ENCODE measurements around the gene FYCO1.

FYCO1 gene

GRCh38 chr3:45933591-45933990 lies 62.0 kb downstream of the FYCO1 start:
- Histone ChIP-seq H3K9me3 (ENCODE audit: insufficient read depth, low read depth, low read length) (no peaks in the 10 kb centered on the region), H3K27me3 (ENCODE audit: insufficient read depth, low read length) (no peaks in the 10 kb centered on the region), H3K36me3 (ENCODE audit: control insufficient read depth in 1 of 2, insufficient read depth in 2 of 2, low read length in 2 of 2) (peaks cover 17 to 18% of the 10 kb centered on the region in 2 experiments), H3K4me3 (ENCODE audit: low read depth, low read length) (no peak overlapping the region), H2BK12ac (ENCODE audit: low read length) (no peak overlapping the region), H2AFZ (ENCODE audit: insufficient read depth, low read length, poor library complexity) (no peak overlapping the region), H3K79me2 (ENCODE audit: control insufficient read depth, insufficient read depth, low read length, poor library complexity) (no peaks in the 10 kb centered on the region), H3K4ac (ENCODE audit: low read depth, low read length) (no peak overlapping the region), H3K79me1 (ENCODE audit: low read length) (no peaks in the 10 kb centered on the region), H3K4me2 (ENCODE audit: low read length) (no peak overlapping the region), H3K23ac (ENCODE audit: low read length) (no peak overlapping the region), H3K18ac (ENCODE audit: low read length) (no peak overlapping the region), H3K9ac (ENCODE audit: low read length) (no peak overlapping the region), H4K8ac (ENCODE audit: low read depth, low read length) (no peak overlapping the region), H2AK5ac (ENCODE audit: low read length) (no peak overlapping the region), H2BK5ac (ENCODE audit: low read depth, low read length, poor library complexity) (no peak overlapping the region), H3K27ac (ENCODE audit: low read depth, low read length) (no peak overlapping the region), H2BK120ac (ENCODE audit: insufficient read depth, low read length, poor library complexity) (no peak overlapping the region), H3K14ac (ENCODE audit: low read length) (no peak overlapping the region), H3K4me1 (ENCODE audit: control insufficient read depth in 1 of 2, insufficient read depth in 2 of 2, low read length in 2 of 2) (no peaks in the 10 kb centered on the region), H4K12ac (ENCODE audit: low read depth, low read length) (no peak overlapping the region), H4K91ac (ENCODE audit: low read depth, low read length) (no peak overlapping the region)
- no peak for DNase-seq
- no CpG with 5 or more reads among the region's 4 CpGs for WGBS (ENCODE audit: extremely low coverage, insufficient coverage, insufficient read length)

- H3K14ac ChIP-seq (ENCODE audit: low read length), result no peak overlapping the region
- no peaks in the 10 kb centered on the region for H3K79me2 ChIP-seq (ENCODE audit: control insufficient read depth, insufficient read depth, low read length, poor library complexity)
- DNase-seq, result no peak
- H4K12ac ChIP-seq (ENCODE audit: low read depth, low read length), result no peak overlapping the region
- no peak overlapping the region for H3K4ac ChIP-seq (ENCODE audit: low read depth, low read length)
- H3K4me2 ChIP-seq (ENCODE audit: low read length), result no peak overlapping the region
- no peaks in the 10 kb centered on the region for H3K4me1 ChIP-seq (ENCODE audit: control insufficient read depth in 1 of 2, insufficient read depth in 2 of 2, low read length in 2 of 2)
- H2BK120ac ChIP-seq (ENCODE audit: insufficient read depth, low read length, poor library complexity), result no peak overlapping the region
- no peaks in the 10 kb centered on the region for H3K9me3 ChIP-seq (ENCODE audit: insufficient read depth, low read depth, low read length)
- no peaks in the 10 kb centered on the region for H3K27me3 ChIP-seq (ENCODE audit: insufficient read depth, low read length)
- no peak overlapping the region for H3K27ac ChIP-seq (ENCODE audit: low read depth, low read length)
- H2AFZ ChIP-seq (ENCODE audit: insufficient read depth, low read length, poor library complexity), result no peak overlapping the region
- no peak overlapping the region for H3K18ac ChIP-seq (ENCODE audit: low read length)
- no peaks in the 10 kb centered on the region for H3K79me1 ChIP-seq (ENCODE audit: low read length)
- no peak overlapping the region for H3K9ac ChIP-seq (ENCODE audit: low read length)
- no CpG with 5 or more reads among the region's 4 CpGs for WGBS (ENCODE audit: extremely low coverage, insufficient coverage, insufficient read length)
- H2AK5ac ChIP-seq (ENCODE audit: low read length), result no peak overlapping the region
- H3K4me3 ChIP-seq (ENCODE audit: low read depth, low read length), result no peak overlapping the region
- H2BK12ac ChIP-seq (ENCODE audit: low read length), result no peak overlapping the region
- H2BK5ac ChIP-seq (ENCODE audit: low read depth, low read length, poor library complexity), result no peak overlapping the region
- peaks cover 25 to 28% of the 10 kb centered on the region in 2 experiments for H3K36me3 ChIP-seq (ENCODE audit: control insufficient read depth in 1 of 2, insufficient read depth in 2 of 2, low read length in 2 of 2)
- no peak overlapping the region for H3K23ac ChIP-seq (ENCODE audit: low read length)
- no peak overlapping the region for H4K8ac ChIP-seq (ENCODE audit: low read depth, low read length)
- no peak overlapping the region for H4K91ac ChIP-seq (ENCODE audit: low read depth, low read length)
Observed at GRCh38 chr3:45932112-45932511, 63.5 kb downstream of the FYCO1 start.

GRCh38 chr3:45931496-45931895 lies 64.1 kb downstream of the FYCO1 start:
- no peak overlapping the region for H3K14ac ChIP-seq (ENCODE audit: low read length)
- no peak overlapping the region for H4K8ac ChIP-seq (ENCODE audit: low read depth, low read length)
- no peaks in the 10 kb centered on the region for H3K27me3 ChIP-seq (ENCODE audit: insufficient read depth, low read length)
- no peak overlapping the region for H2BK5ac ChIP-seq (ENCODE audit: low read depth, low read length, poor library complexity)
- no peak overlapping the region for H3K4me2 ChIP-seq (ENCODE audit: low read length)
- H3K9me3 ChIP-seq (ENCODE audit: insufficient read depth, low read depth, low read length), result no peaks in the 10 kb centered on the region
- no peaks in the 10 kb centered on the region for H3K79me1 ChIP-seq (ENCODE audit: low read length)
- H4K91ac ChIP-seq (ENCODE audit: low read depth, low read length), result no peak overlapping the region
- H3K4me3 ChIP-seq (ENCODE audit: low read depth, low read length), result no peak overlapping the region
- H2BK120ac ChIP-seq (ENCODE audit: insufficient read depth, low read length, poor library complexity), result no peak overlapping the region
- no peak overlapping the region for H2AK5ac ChIP-seq (ENCODE audit: low read length)
- peaks cover 25 to 29% of the 10 kb centered on the region in 2 experiments for H3K36me3 ChIP-seq (ENCODE audit: control insufficient read depth in 1 of 2, insufficient read depth in 2 of 2, low read length in 2 of 2)
- H3K4me1 ChIP-seq (ENCODE audit: control insufficient read depth in 1 of 2, insufficient read depth in 2 of 2, low read length in 2 of 2), result no peaks in the 10 kb centered on the region
- H3K9ac ChIP-seq (ENCODE audit: low read length), result no peak overlapping the region
- no peak overlapping the region for H3K4ac ChIP-seq (ENCODE audit: low read depth, low read length)
- no peak overlapping the region for H2BK12ac ChIP-seq (ENCODE audit: low read length)
- H4K12ac ChIP-seq (ENCODE audit: low read depth, low read length), result no peak overlapping the region
- no peaks in the 10 kb centered on the region for H3K79me2 ChIP-seq (ENCODE audit: control insufficient read depth, insufficient read depth, low read length, poor library complexity)
- no peak overlapping the region for H3K18ac ChIP-seq (ENCODE audit: low read length)
- H3K27ac ChIP-seq (ENCODE audit: low read depth, low read length), result no peak overlapping the region
- no peak overlapping the region for H3K23ac ChIP-seq (ENCODE audit: low read length)
- no peak overlapping the region for H2AFZ ChIP-seq (ENCODE audit: insufficient read depth, low read length, poor library complexity)
- no CpG with 5 or more reads among the region's 6 CpGs for WGBS (ENCODE audit: extremely low coverage, insufficient coverage, insufficient read length)
- no peak for DNase-seq

GRCh38 chr3:45929042-45929679 lies 66.5 kb downstream of the FYCO1 start:
- Histone ChIP-seq H3K79me1 (ENCODE audit: low read length) (no peaks in the 10 kb centered on the region), H4K8ac (ENCODE audit: low read depth, low read length) (no peak overlapping the region), H2AK5ac (ENCODE audit: low read length) (no peak overlapping the region), H3K36me3 (ENCODE audit: control insufficient read depth in 1 of 2, insufficient read depth in 2 of 2, low read length in 2 of 2) (peaks cover 20 to 27% of the 10 kb centered on the region in 2 experiments), H4K12ac (ENCODE audit: low read depth, low read length) (no peak overlapping the region), H2AFZ (ENCODE audit: insufficient read depth, low read length, poor library complexity) (no peak overlapping the region), H4K91ac (ENCODE audit: low read depth, low read length) (no peak overlapping the region), H3K18ac (ENCODE audit: low read length) (no peak overlapping the region), H2BK5ac (ENCODE audit: low read depth, low read length, poor library complexity) (no peak overlapping the region), H2BK120ac (ENCODE audit: insufficient read depth, low read length, poor library complexity) (no peak overlapping the region), H3K14ac (ENCODE audit: low read length) (no peak overlapping the region), H3K9ac (ENCODE audit: low read length) (no peak overlapping the region), H3K23ac (ENCODE audit: low read length) (no peak overlapping the region), H3K4ac (ENCODE audit: low read depth, low read length) (no peak overlapping the region), H3K9me3 (ENCODE audit: insufficient read depth, low read depth, low read length) (no peaks in the 10 kb centered on the region), H3K79me2 (ENCODE audit: control insufficient read depth, insufficient read depth, low read length, poor library complexity) (no peaks in the 10 kb centered on the region), H3K27ac (ENCODE audit: low read depth, low read length) (no peak overlapping the region), H3K4me2 (ENCODE audit: low read length) (no peak overlapping the region), H3K4me1 (ENCODE audit: control insufficient read depth in 1 of 2, insufficient read depth in 2 of 2, low read length in 2 of 2) (no peaks in the 10 kb centered on the region), H3K4me3 (ENCODE audit: low read depth, low read length) (no peak overlapping the region), H2BK12ac (ENCODE audit: low read length) (no peak overlapping the region), H3K27me3 (ENCODE audit: insufficient read depth, low read length) (no peaks in the 10 kb centered on the region)
- WGBS (ENCODE audit: extremely low coverage, insufficient coverage, insufficient read length), result no CpG with 5 or more reads among the region's 9 CpGs
- peak in 1 of 2 donors; percentile 50 for DNase-seq

Measured in trophoblast cell (in vitro differentiated cells and primary cell).